Prostate gland (tissue), 2 donors: Measurements from ENCODE around the gene GPR55. TPM values are rescaled to one million over a fixed set of nuclear protein-coding genes. Genes with fewer than 3 reads are reported as not detected.

ENCODE experiments used
- DNase-seq: peaks from one replicate; pipeline ENCODE4 v3.0.0-alpha.2; 2019; ENCODE audit warnings: low spot score
- H3K27ac ChIP-seq, 2 donors: fragments of 200-600 bp; sonication (generic); 2 replicates each; pipeline ENCODE4 v1.5.1; 2017 to 2019
- H3K27me3 ChIP-seq: fragments of 200-600 bp; sonication (generic); replicated peaks from 2 replicates; pipeline ENCODE4 v1.5.1; 2019; ENCODE audit not compliant: insufficient read depth
- H3K36me3 ChIP-seq, 2 donors: fragments of 200-600 bp; sonication (generic); 1 replicate in 1 of 2; 2 replicates in 1 of 2; pipeline versions ENCODE4 v1.5.1 to v1.8.1; 2017 to 2019
- H3K4me1 ChIP-seq: fragments of 200-600 bp; sonication (generic); replicated peaks from 2 replicates; pipeline ENCODE4 v1.5.1; 2019
- H3K4me3 ChIP-seq, 2 donors: fragments of 200-600 bp; sonication (generic); 2 replicates each; pipeline ENCODE4 v1.5.1; 2017 to 2019
- H3K9me3 ChIP-seq: fragments of 200-600 bp; sonication (generic); 2 replicates; pipeline ENCODE4 v1.5.1; 2017
- CTCF ChIP-seq, 4 experiments: fragments of 200-600 bp in 2 of 4; fragments of 450-650 bp in 2 of 4; sonication (generic) in 2 of 4; IDR thresholded peaks; 1 replicate in 3 of 4; 2 replicates in 1 of 4; pipeline ENCODE4 v1.5.1; 2016 to 2019; ENCODE audit warnings: antibody characterized with exemption in 4 of 4, mild to moderate bottlenecking in 2 of 4, moderate library complexity in 2 of 4
- POLR2A ChIP-seq: fragments of 450-650 bp; IDR thresholded peaks from one replicate; pipeline ENCODE4 v1.6.1; 2016; ENCODE audit warnings: antibody characterized with exemption, mild to moderate bottlenecking
- POLR2AphosphoS5 ChIP-seq: sonication (generic); formaldehyde crosslinking; IDR thresholded peaks from one replicate; pipeline ENCODE4 v1.6.1; 2017; ENCODE audit warnings: antibody characterized with exemption
- WGBS: methylation state at CpG from one replicate; pipeline ENCODE4 v1.1.5; 2018; 5-methylcytosine and 5-hydroxymethylcytosine counted together
- intact Hi-C: fragments of 100-400 bp; cut with DNase I; formaldehyde crosslinking; loops from one replicate; pipeline ENCODE4 v1.14.2; 2022
- total RNA-seq, 2 donors: library from RNA; depleted of rRNA; stranded (reverse); fragments of >200 nt; gene quantifications; one replicate each; pipeline ENCODE4 v1.1.0, GENCODE V29; 2016

Gene GPR55
- total RNA-seq, 2 donors from 2014 or later = 0.77 to 3.0 TPM

GRCh38 chr2:230887342-230887741 lies 37.7 kb downstream of the GPR55 start:
- Histone ChIP-seq H3K27me3 (no peaks in the 10 kb centered on the region), H3K4me3 (no peak overlapping the region), H3K36me3 (no peaks in the 10 kb centered on the region), H3K9me3 (no peaks in the 10 kb centered on the region), H3K27ac (no peak overlapping the region), H3K4me1 (no peaks in the 10 kb centered on the region)
- DNase-seq = no peak
- 69% methylated on average over 7 of the region's 7 CpGs for WGBS
- TF ChIP-seq CTCF (IDR thresholded peaks at IDR 0.05) (no peak), POLR2A (no peak), POLR2AphosphoS5 (no peak)
- intact Hi-C loops = no loop called here

- Histone ChIP-seq H3K9me3 (no peaks in the 10 kb centered on the region), H3K4me1 (no peaks in the 10 kb centered on the region), H3K4me3 (no peak overlapping the region), H3K27me3 (no peaks in the 10 kb centered on the region), H3K27ac (no peak overlapping the region), H3K36me3 (no peaks in the 10 kb centered on the region)
- TF ChIP-seq POLR2A = no peak
- no peak for TF ChIP-seq CTCF (IDR thresholded peaks at IDR 0.05)
- TF ChIP-seq POLR2AphosphoS5 = no peak
- no peak for DNase-seq
- WGBS = 77% methylated on average over 14 of the region's 14 CpGs
- intact Hi-C loops = no loop called here
Observed at GRCh38 chr2:230886671-230887071, 38.4 kb downstream of the GPR55 start.

- Histone ChIP-seq H3K4me3 (no peak overlapping the region), H3K4me1 (no peaks in the 10 kb centered on the region), H3K27me3 (no peaks in the 10 kb centered on the region), H3K36me3 (no peaks in the 10 kb centered on the region), H3K9me3 (no peaks in the 10 kb centered on the region), H3K27ac (no peak overlapping the region)
- TF ChIP-seq CTCF (IDR thresholded peaks at IDR 0.05) (no peak), POLR2AphosphoS5 (no peak), POLR2A (no peak)
- intact Hi-C loops = no loop called here
- WGBS = 64% methylated on average over 5 of the region's 5 CpGs
- DNase-seq = no peak
Observed at GRCh38 chr2:230886206-230886605, 38.8 kb downstream of the GPR55 start.

- intact Hi-C loops = no loop called here
- WGBS = 59% methylated on average over 11 of the region's 11 CpGs
- no peak for DNase-seq
- Histone ChIP-seq H3K4me3 (no peak overlapping the region), H3K4me1 (no peaks in the 10 kb centered on the region), H3K27me3 (no peaks in the 10 kb centered on the region), H3K9me3 (no peaks in the 10 kb centered on the region), H3K27ac (no peak overlapping the region), H3K36me3 (no peaks in the 10 kb centered on the region)
- no peak for TF ChIP-seq POLR2A
- no peak for TF ChIP-seq POLR2AphosphoS5
- TF ChIP-seq CTCF (IDR thresholded peaks at IDR 0.05) = no peak
Observed at GRCh38 chr2:230885463-230886130, 39.4 kb downstream of the GPR55 start.

- H3K36me3 ChIP-seq = peaks cover 0 to 5% of the 10 kb centered on the region in 2 donors
- intact Hi-C loops = no loop called here
- no peaks in the 10 kb centered on the region for H3K4me1 ChIP-seq
- no peaks in the 10 kb centered on the region for H3K27me3 ChIP-seq
- DNase-seq = no peak
- H3K27ac ChIP-seq = no peak overlapping the region
- WGBS = 91% methylated on average over 7 of the region's 7 CpGs
- no peak for TF ChIP-seq POLR2AphosphoS5
- no peak for TF ChIP-seq CTCF (IDR thresholded peaks at IDR 0.05)
- TF ChIP-seq POLR2A = no peak
- H3K4me3 ChIP-seq = no peak overlapping the region
- no peaks in the 10 kb centered on the region for H3K9me3 ChIP-seq
Observed at GRCh38 chr2:230881840-230882239, 43.2 kb downstream of the GPR55 start.
